Activated naive CD4-positive, alpha-beta T cell treated with anti-CD3 and anti-CD28 coated beads, Interleukin-2, amount 50 U/mL, for 72 hours (primary cell): ENCODE data around the gene SMTNL1. TPM values are rescaled to one million over a fixed set of nuclear protein-coding genes. Genes with fewer than 3 reads are reported as not detected.

Experiments used
- ATAC-seq, 2 donors: fragments of 150-1000 bp; cut with Tn5 transposase; 2 replicates each; pipeline ENCODE4 v1.10.0; 2021; ENCODE audit warnings: mild to moderate bottlenecking in 2 of 2, moderate library complexity in 2 of 2
- DNase-seq, 2 donors: peaks; one replicate each; pipeline ENCODE4 v3.0.0; 2021 to 2022; ENCODE audit warnings: low spot score in 2 of 2
- H3K27ac Mint-ChIP-seq, 2 donors: one replicate each; pipeline ENCODE4 v1.8.0; 2022; ENCODE audit warnings: mild to moderate bottlenecking in 2 of 2, mixed read lengths in 2 of 2
- H3K36me3 Mint-ChIP-seq, 2 donors: one replicate each; pipeline ENCODE4 v1.8.0; 2022; ENCODE audit warnings: mixed read lengths in 2 of 2
- H3K9me3 Mint-ChIP-seq, 2 donors: one replicate each; pipeline ENCODE4 v1.8.0; 2022; ENCODE audit warnings: mixed read lengths in 2 of 2
- total RNA-seq, 2 donors: library from RNA; stranded (reverse); gene quantifications; one replicate each; pipeline ENCODE4 v1.2.3, GENCODE V29; 2022

SMTNL1 gene
- not detected for total RNA-seq

- Mint-ChIP-seq H3K27ac (peak within 1 kb of the TSS; percentile 75 to 88), H3K9me3 (no peaks in the 10 kb centered on the region), H3K36me3 (no peaks in the 10 kb centered on the region)
- ATAC-seq (no peak), DNase-seq (no peak)
Measured at GRCh38 chr11:57536947-57537619, at the start of gene SMTNL1. Gene SMTNL1, plus strand, starts transcription at chr11:57537595. Its CDS starts 5,048 bp downstream, at chr11:57542643.

DNA sequence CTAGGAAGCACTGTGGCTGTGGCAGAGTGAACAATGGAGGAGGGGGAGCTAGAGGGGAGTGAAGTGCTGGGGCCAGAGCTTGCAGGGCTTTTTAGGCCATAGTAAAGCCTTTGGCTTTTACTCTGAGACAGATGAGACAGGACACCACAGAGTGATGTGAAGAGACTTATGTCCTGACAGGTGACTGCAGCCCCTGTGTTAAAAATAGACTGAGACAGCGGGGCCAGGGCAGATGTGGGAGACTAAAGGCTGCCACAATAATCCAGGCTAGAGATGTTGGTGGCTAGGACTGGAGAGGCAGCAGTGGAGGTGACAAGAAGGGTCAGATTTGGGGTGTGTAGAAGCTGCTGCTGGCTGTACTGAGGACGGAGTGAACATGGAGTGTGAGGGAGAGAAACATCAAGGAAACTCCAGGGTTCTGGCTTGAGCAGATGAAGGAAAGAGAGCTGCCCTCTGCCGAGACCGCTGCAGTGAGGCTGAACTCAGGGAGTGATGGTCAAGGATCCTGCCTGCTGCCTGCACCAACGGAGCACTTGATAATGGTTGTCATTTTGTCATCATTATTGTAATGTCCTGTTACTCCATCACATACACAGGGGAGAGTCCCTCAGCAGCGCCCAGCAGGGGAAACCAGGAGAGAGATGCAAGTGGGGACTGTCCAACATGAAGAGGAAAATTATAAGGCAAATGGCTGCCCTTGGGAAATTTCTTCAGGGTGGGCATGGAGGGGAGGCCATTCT lies 49.3 kb upstream of the SMTNL1 start:
- ATAC-seq (no peak), DNase-seq (no peak)
- no peak overlapping the region for H3K27ac Mint-ChIP-seq
- peaks cover 14 to 25% of the 10 kb centered on the region in 2 donors for H3K36me3 Mint-ChIP-seq
- no peaks in the 10 kb centered on the region for H3K9me3 Mint-ChIP-seq

DNA sequence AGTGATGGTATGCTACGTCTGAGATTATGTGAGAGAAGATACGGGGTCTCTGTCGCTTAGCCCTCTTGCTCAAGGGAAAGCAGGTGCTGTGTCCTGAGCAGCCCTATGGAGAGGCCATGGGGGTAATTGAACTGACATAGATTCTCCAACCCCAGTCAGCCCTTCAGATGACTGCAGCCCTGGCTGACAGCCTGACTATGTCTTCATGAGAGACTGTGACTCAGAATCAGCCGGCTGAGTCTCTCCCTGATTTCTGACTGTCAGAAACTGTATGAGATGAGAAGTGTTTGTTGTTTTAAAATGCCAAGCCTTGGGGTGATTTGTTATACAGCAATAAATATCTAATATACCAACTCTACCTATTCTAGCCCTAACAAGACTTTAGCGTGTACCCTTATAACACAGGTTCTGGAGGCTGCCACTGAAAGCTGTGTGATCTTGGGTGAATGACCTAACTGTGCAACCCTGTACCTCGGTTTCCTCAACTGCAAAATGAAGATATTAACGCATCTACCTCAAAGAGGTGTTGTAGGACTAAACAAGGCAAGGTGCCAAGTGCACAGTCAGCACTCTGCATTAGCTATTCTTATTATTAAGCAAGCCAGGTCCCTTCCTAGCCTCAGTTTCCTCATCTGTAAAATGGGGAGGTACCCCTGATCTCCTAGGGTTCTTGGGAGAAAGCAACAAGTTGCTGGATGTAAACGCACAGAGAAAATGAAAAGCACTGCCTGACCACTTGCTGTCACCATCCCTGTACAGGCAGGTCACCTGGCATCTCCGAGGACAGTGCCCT lies 46.7 kb upstream of the SMTNL1 start:
- no peaks in the 10 kb centered on the region for H3K9me3 Mint-ChIP-seq
- H3K36me3 Mint-ChIP-seq: peaks cover 6 to 18% of the 10 kb centered on the region in 2 donors
- H3K27ac Mint-ChIP-seq: peak overlapping the region in 1 of 2 donors; percentile 39
- ATAC-seq (no peak), DNase-seq (no peak)

GRCh38 chr11:57491371-57492061 lies 45.9 kb upstream of the SMTNL1 start:
- ATAC-seq (peak; percentile 69 to 76), DNase-seq (peak in 1 of 2 donors; percentile 72)
- H3K9me3 Mint-ChIP-seq: no peaks in the 10 kb centered on the region
- no peak overlapping the region for H3K27ac Mint-ChIP-seq
- peaks cover 6 to 18% of the 10 kb centered on the region in 2 donors for H3K36me3 Mint-ChIP-seq

DNA sequence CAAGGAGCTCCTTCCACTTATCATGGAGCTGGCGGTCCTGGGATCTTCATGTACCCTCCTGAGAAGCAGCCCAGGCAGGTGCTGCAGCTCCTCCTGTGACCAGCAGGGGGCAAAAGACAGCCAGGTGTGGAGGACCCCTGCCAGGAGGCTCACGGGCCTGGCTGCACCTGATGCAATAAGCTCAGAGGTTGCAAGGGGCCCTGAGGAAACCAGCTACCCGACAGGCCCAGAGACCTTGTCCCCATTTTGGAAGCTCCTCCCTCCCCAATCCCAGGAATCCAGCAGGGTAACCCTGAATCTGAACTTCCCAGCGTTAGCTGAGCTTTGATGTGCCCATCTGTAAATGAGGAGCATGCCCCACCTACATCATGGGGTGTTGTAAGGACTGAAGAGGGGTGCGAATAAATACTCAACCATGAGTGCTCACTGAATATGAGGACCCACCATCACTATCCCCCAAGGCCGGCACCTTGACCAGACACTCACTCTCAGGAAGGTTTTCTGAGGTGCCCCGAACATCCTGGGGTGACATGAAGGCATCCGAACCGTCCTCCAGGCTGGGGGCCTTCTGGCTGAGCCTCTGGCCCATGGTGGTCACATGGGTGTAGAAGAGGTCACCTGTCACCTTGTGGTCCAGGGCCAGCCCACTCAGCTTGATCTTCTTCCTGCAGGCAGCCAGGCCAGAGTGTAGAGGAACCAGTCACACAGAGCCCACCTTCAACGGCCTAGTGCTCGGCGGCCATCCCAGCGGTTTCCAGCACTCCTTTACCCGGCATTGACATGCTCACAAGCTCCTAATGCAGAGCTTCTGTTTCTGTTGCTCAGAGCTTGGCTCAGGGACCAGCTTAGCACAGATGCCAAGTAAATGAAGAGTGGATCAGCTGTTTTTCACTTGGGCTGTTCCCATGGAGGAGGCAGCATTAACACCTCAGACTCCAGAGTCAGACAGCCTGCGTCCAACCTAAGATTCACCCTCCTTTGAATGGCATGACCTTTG lies 43.6 kb upstream of the SMTNL1 start:
- Mint-ChIP-seq H3K9me3 (no peaks in the 10 kb centered on the region), H3K36me3 (peaks cover 3 to 6% of the 10 kb centered on the region in 2 donors), H3K27ac (peak overlapping the region; percentile 87 to 94)
- ATAC-seq (peak; percentile 81 to 87), DNase-seq (peak; percentile 75 to 80)

GRCh38 chr11:57496109-57496820 lies 41.1 kb upstream of the SMTNL1 start:
- Mint-ChIP-seq H3K27ac (peak overlapping the region; percentile 61 to 72), H3K36me3 (peaks cover 6 to 8% of the 10 kb centered on the region in 2 donors), H3K9me3 (no peaks in the 10 kb centered on the region)
- DNase-seq (no peak), ATAC-seq (no peak)

DNA sequence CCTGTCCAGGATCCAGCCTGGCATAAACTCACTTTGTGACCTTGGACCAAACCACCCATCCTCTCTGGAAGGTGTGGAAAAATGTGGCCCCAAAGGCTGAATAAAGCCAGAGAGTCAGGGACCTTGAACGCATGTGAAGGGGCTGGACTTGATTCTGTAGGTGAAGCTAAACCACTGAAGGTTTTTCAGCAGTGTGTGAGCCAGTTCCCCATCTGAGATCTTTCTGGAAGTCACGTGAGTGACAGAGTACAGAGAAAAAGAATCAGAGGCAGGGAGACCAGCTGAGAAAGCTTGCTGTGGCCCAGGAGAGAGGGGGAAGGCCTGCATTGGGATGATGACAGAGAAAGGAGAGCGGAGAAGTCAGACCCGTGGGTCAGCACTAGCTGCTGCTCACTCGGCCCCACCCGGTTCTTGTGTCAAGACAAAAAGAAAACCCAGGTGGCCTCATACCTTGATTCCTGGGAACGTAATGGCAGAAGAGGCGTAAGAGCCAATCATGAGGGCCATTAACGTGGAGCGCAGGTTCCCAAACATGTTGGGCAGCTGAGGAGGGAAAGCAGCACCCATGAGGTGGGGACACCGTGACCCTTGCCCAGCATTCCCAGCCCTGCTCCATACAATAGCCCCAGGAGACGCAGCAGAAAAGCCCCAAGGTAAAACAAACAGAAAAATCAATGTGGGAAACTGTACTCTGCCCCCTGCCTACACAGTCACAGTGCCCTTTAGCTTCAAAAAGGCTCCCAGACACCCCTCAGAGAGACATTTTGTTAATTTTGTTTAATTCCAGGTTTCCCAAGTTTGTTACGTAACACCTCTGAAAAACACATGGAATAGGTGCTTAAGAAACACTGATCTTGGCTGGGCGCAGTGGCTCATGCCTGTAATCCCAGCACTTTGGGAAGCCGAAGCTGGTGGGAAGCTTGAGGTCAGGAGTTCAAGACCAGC lies 39.8 kb upstream of the SMTNL1 start:
- DNase-seq: no peak
- peak overlapping the region; percentile 40 to 61 for H3K27ac Mint-ChIP-seq
- no peak for ATAC-seq
- H3K36me3 Mint-ChIP-seq: peaks cover 6 to 8% of the 10 kb centered on the region in 2 donors
- no peaks in the 10 kb centered on the region for H3K9me3 Mint-ChIP-seq

GRCh38 chr11:57498540-57498939 lies 38.9 kb upstream of the SMTNL1 start:
- H3K9me3 Mint-ChIP-seq: no peaks in the 10 kb centered on the region
- DNase-seq: no peak
- H3K27ac Mint-ChIP-seq: peak overlapping the region in 1 of 2 donors; percentile 30
- no peak for ATAC-seq
- H3K36me3 Mint-ChIP-seq: peaks cover 6 to 8% of the 10 kb centered on the region in 2 donors

DNA sequence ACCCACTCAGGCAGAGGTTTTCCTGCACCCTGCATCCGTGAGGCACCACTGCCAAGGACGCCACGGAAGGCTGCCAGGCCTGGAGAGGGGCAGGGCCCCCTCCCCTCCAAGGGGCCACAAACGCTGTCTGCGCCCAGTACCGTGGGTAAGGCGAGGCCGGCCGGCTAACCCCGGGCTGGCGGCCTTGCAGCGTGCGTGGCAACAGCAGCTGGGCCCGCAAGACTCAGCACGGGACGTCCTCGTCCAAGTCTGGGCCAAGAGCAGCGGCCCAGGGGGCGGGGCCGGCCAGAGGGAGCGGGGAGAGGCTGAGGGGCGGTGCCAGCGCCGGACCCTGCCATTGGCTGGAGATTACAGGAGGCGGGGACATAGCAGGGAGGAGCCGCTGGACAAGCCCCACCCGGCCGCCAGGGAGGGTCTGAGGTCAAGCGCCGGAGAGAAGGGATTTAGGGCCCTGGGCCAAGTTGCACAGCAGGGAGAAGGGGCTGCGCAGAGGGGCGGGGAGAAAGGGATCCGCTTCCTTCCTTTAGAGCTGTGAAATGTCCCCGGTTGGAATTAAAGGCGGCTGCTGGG lies 37.9 kb upstream of the SMTNL1 start:
- H3K27ac Mint-ChIP-seq: no peak overlapping the region
- ATAC-seq (peak; percentile 82 to 97), DNase-seq (peak in 1 of 2 donors; percentile 66)
- H3K36me3 Mint-ChIP-seq: peaks cover 6 to 8% of the 10 kb centered on the region in 2 donors
- no peaks in the 10 kb centered on the region for H3K9me3 Mint-ChIP-seq

- DNase-seq (no peak), ATAC-seq (no peak)
- Mint-ChIP-seq H3K9me3 (no peaks in the 10 kb centered on the region), H3K27ac (no peak overlapping the region), H3K36me3 (peaks cover 6 to 8% of the 10 kb centered on the region in 2 donors)
Measured at GRCh38 chr11:57499983-57500461, 37.4 kb upstream of the SMTNL1 start.

- H3K27ac Mint-ChIP-seq: no peak overlapping the region
- no peak for ATAC-seq
Measured at GRCh38 chr11:57500515-57500914, 36.9 kb upstream of the SMTNL1 start.

DNA sequence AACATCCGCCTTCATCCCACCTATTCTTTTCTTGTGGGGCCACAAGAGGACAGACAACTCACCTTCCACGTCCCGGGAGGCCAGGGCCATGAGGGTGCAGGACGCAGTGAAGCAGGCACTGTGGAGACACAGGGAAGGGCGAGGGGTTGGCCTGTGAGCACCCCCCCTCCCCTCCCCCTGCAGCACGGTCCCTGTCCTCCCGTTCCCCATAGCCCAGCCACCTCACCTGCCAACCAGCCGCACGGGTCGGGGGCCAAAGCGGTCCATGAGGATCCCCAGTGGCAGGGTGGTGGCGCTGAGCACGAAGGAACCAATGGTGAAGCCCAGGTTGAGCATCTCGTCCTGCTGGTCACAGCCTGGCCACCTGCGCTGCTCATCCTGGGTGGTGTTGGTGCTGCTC lies 36.5 kb upstream of the SMTNL1 start:
- H3K36me3 Mint-ChIP-seq: peaks cover 6 to 8% of the 10 kb centered on the region in 2 donors
- DNase-seq (no peak), ATAC-seq (no peak)
- H3K9me3 Mint-ChIP-seq: no peaks in the 10 kb centered on the region
- no peak overlapping the region for H3K27ac Mint-ChIP-seq

More at GRCh38 chr11:57500515-57500914, 36.9 kb upstream of the SMTNL1 start:
- no peak for DNase-seq
- peaks cover 6 to 8% of the 10 kb centered on the region in 2 donors for H3K36me3 Mint-ChIP-seq
- H3K9me3 Mint-ChIP-seq: no peaks in the 10 kb centered on the region

- H3K27ac Mint-ChIP-seq: peak overlapping the region in 1 of 2 donors; percentile 36
- peaks cover 6 to 8% of the 10 kb centered on the region in 2 donors for H3K36me3 Mint-ChIP-seq
- no peak for DNase-seq
- no peaks in the 10 kb centered on the region for H3K9me3 Mint-ChIP-seq
- no peak for ATAC-seq
Measured at GRCh38 chr11:57501953-57502352, 35.4 kb upstream of the SMTNL1 start.
